H1 (cell line): Measurements from ENCODE around the gene HMGCS2. TPM values are rescaled to one million over a fixed set of nuclear protein-coding genes. Genes with fewer than 3 reads are reported as not detected.

Source experiments
- CTCF ChIA-PET: fragments of 300-600 bp; sonication (Branson Sonifier 250); formaldehyde crosslinking; loops from one replicate; lab custom pipeline; 2021; ENCODE audit not compliant: partially characterized antibody; lab: Charles Lee
- POLR2A ChIA-PET: fragments of 300-600 bp; sonication (Branson Sonifier 250); formaldehyde crosslinking; loops from one replicate; lab custom pipeline; 2021; ENCODE audit warnings: inconsistent platforms; ENCODE audit not compliant: partially characterized antibody; lab: Charles Lee
- DNase-seq, 2 experiments: peaks; one replicate each; pipeline versions ENCODE4 v3.0.0 to v3.0.0-alpha.2; 2010 to 2022; ENCODE audit warnings: low spot score in 2 of 2, low read depth in 1 of 2, mixed read lengths in 1 of 2
- FAIRE-seq: peaks from 2 replicates; lab custom pipeline; 2011; peaks lifted over from hg19 to GRCh38; lab: Jason Lieb, UNC
- H2AFZ ChIP-seq: 2 replicates; pipeline ENCODE4 v1.8.1; 2012; ENCODE audit warnings: low read length, inconsistent platforms
- H2AK5ac ChIP-seq: 2 replicates; pipeline ENCODE4 v1.6.1; 2013; ENCODE audit warnings: low read depth, low read length
- H2BK120ac ChIP-seq: replicated peaks from 2 replicates; pipeline ENCODE3; 2013; ENCODE audit warnings: low read depth, low read length, inconsistent platforms
- H2BK12ac ChIP-seq: 2 replicates; pipeline ENCODE4 v1.6.1; 2013; ENCODE audit warnings: low read depth, low read length
- H2BK15ac ChIP-seq: 2 replicates; pipeline ENCODE4 v1.6.1; 2013; ENCODE audit warnings: low read length
- H2BK20ac ChIP-seq: 2 replicates; pipeline ENCODE4 v1.6.1; 2013; ENCODE audit warnings: low read length
- H2BK5ac ChIP-seq: 2 replicates; pipeline ENCODE4 v1.6.1; 2013; ENCODE audit warnings: low read depth, low read length
- H3K14ac ChIP-seq: 2 replicates; pipeline ENCODE4 v1.6.1; 2013; ENCODE audit warnings: inconsistent platforms; ENCODE audit not compliant: insufficient read length
- H3K18ac ChIP-seq: 2 replicates; pipeline ENCODE4 v1.6.1; 2013; ENCODE audit warnings: low read length; ENCODE audit errors: extremely low read depth
- H3K23ac ChIP-seq: 2 replicates; pipeline ENCODE4 v1.6.1; 2013; ENCODE audit warnings: inconsistent platforms; ENCODE audit not compliant: insufficient read length
- H3K23me2 ChIP-seq: 2 replicates; pipeline ENCODE4 v1.6.1; 2013; ENCODE audit warnings: low read depth, low read length
- H3K27ac ChIP-seq: 2 replicates; pipeline ENCODE4 v1.6.1; 2011; ENCODE audit warnings: low read depth, low read length, inconsistent platforms
- H3K27me3 ChIP-seq, 4 experiments: replicated peaks in 1 of 4; 1 replicate in 1 of 4; 2 replicates in 3 of 4; pipeline versions ENCODE4 v1.6.1 to v1.8.1; 2011 to 2013; ENCODE audit warnings: low read length in 3 of 4, mild to moderate bottlenecking in 3 of 4, inconsistent platforms in 2 of 4, mixed read lengths in 2 of 4, moderate library complexity in 1 of 4; ENCODE audit not compliant: control insufficient read depth in 3 of 4, insufficient read depth in 3 of 4; ENCODE audit errors: extremely low read depth in 1 of 4
- H3K36me3 ChIP-seq, 4 experiments: 2 replicates each; pipeline versions ENCODE4 v1.6.1 to v1.8.1; 2011 to 2013; ENCODE audit warnings: mild to moderate bottlenecking in 4 of 4, low read length in 3 of 4, moderate library complexity in 2 of 4, control low read depth in 1 of 4, inconsistent platforms in 1 of 4; ENCODE audit not compliant: insufficient read depth in 4 of 4, control insufficient read depth in 2 of 4
- H3K4ac ChIP-seq: replicated peaks from 2 replicates; pipeline ENCODE3; 2013; ENCODE audit warnings: low read length, low read depth, mixed read lengths, inconsistent platforms; ENCODE audit not compliant: insufficient read length
- H3K4me1 ChIP-seq, 4 experiments: replicated peaks in 1 of 4; 1 replicate in 1 of 4; 2 replicates in 3 of 4; pipeline versions ENCODE4 v1.6.1 to v1.8.1; 2011 to 2013; ENCODE audit warnings: low read length in 3 of 4, inconsistent platforms in 2 of 4, mixed read lengths in 1 of 4; ENCODE audit not compliant: insufficient read depth in 4 of 4, control insufficient read depth in 3 of 4
- H3K4me2 ChIP-seq, 2 experiments: 2 replicates each; pipeline versions ENCODE4 v1.6.1 to v1.8.1; 2011 to 2013; ENCODE audit warnings: low read depth in 2 of 2, low read length in 2 of 2, control low read depth in 1 of 2, inconsistent platforms in 1 of 2, mild to moderate bottlenecking in 1 of 2; ENCODE audit not compliant: insufficient read depth in 1 of 2
- H3K4me3 ChIP-seq, 4 experiments: fragments of 200-600, 300-600 bp in 1 of 4; sonication (generic), shearing (Covaris generic), sonication (Bioruptor Twin) in 1 of 4; 2 replicates each; pipeline versions ENCODE4 v1.5.1 to v1.8.1; 2011 to 2016; ENCODE audit warnings: low read length in 4 of 4, low read depth in 3 of 4, control low read depth in 2 of 4, inconsistent platforms in 2 of 4, mild to moderate bottlenecking in 2 of 4, mixed read lengths in 1 of 4, moderate library complexity in 1 of 4; ENCODE audit not compliant: insufficient read depth in 2 of 4; ENCODE audit errors: extremely low read depth in 1 of 4
- H3K56ac ChIP-seq: replicated peaks from 2 replicates; pipeline ENCODE3; 2013; ENCODE audit warnings: low read depth, mild to moderate bottlenecking, mixed read lengths, low read length, inconsistent platforms; ENCODE audit not compliant: insufficient read length
- H3K79me1 ChIP-seq: 2 replicates; pipeline ENCODE4 v1.6.1; 2013; ENCODE audit warnings: low read depth, low read length, control low read depth
- H3K79me2 ChIP-seq, 2 experiments: 2 replicates each; pipeline versions ENCODE4 v1.6.1 to v1.8.1; 2012 to 2013; ENCODE audit warnings: low read length in 2 of 2, mild to moderate bottlenecking in 2 of 2, inconsistent platforms in 1 of 2; ENCODE audit not compliant: insufficient read depth in 2 of 2, control insufficient read depth in 1 of 2
- H3K9ac ChIP-seq, 4 experiments: replicated peaks in 1 of 4; 1 replicate in 1 of 4; 2 replicates in 3 of 4; pipeline versions ENCODE4 v1.6.1 to v1.8.1; 2011 to 2013; ENCODE audit warnings: low read depth in 3 of 4, low read length in 3 of 4, control low read depth in 2 of 4, mild to moderate bottlenecking in 2 of 4, moderate library complexity in 2 of 4, inconsistent platforms in 1 of 4; ENCODE audit errors: extremely low read depth in 1 of 4
- H3K9me3 ChIP-seq, 2 experiments: 2 replicates each; pipeline versions ENCODE4 v1.6.1 to v1.8.1; 2012 to 2013; ENCODE audit warnings: mild to moderate bottlenecking in 2 of 2, moderate library complexity in 2 of 2, control low read depth in 1 of 2, inconsistent platforms in 1 of 2, low read depth in 1 of 2, low read length in 1 of 2, mixed read lengths in 1 of 2; ENCODE audit not compliant: insufficient read depth in 2 of 2
- H4K20me1 ChIP-seq, 2 experiments: replicated peaks in 1 of 2; 2 replicates each; pipeline versions ENCODE3 to v1.8.1; 2011 to 2013; ENCODE audit warnings: inconsistent platforms in 2 of 2, low read length in 2 of 2, mild to moderate bottlenecking in 1 of 2; ENCODE audit not compliant: insufficient read depth in 2 of 2, control insufficient read depth in 1 of 2
- H4K5ac ChIP-seq: 2 replicates; pipeline ENCODE4 v1.6.1; 2013; ENCODE audit warnings: low read length, low read depth, mixed read lengths, inconsistent platforms; ENCODE audit not compliant: insufficient read length
- H4K8ac ChIP-seq: 2 replicates; pipeline ENCODE4 v1.8.0; 2013; ENCODE audit warnings: mild to moderate bottlenecking, moderate library complexity, low read length, inconsistent platforms; ENCODE audit not compliant: insufficient read depth; ENCODE audit errors: extremely low read depth
- H4K91ac ChIP-seq: replicated peaks from 2 replicates; pipeline ENCODE3; 2013; ENCODE audit warnings: low read length, mixed read lengths, inconsistent platforms; ENCODE audit not compliant: insufficient read length
- E2F6 ChIP-seq: IDR thresholded peaks from 2 replicates; pipeline ENCODE4 v1.6.1; 2012; ENCODE audit warnings: inconsistent platforms
- POLR2AphosphoS5 ChIP-seq: IDR thresholded peaks from 2 replicates; pipeline ENCODE4 v1.6.1; 2011; ENCODE audit warnings: low read depth, low read length
- SUZ12 ChIP-seq: fragments of 200-600 bp; sonication (generic); IDR thresholded peaks from 2 replicates; pipeline ENCODE4 v1.6.1; 2012; ENCODE audit warnings: mild to moderate bottlenecking, inconsistent platforms, low read length, moderate library complexity, mixed read lengths
- TAF7 ChIP-seq: optimal IDR thresholded peaks from 2 replicates; pipeline ENCODE3; 2011; ENCODE audit warnings: low read depth, mild to moderate bottlenecking, inconsistent platforms, low read length, moderate library complexity, borderline replicate concordance
- WGBS, 2 experiments: shearing (Covaris generic) in 1 of 2; methylation state at CpG; one replicate each; pipeline versions ENCODE4 v1.1.6 to v1.1.7; 2013 to 2015; ENCODE audit warnings: low lambda C conversion rate in 2 of 2, mixed read lengths in 2 of 2, inconsistent platforms in 1 of 2, low coverage in 1 of 2, missing lambda C conversion rate in 1 of 2; ENCODE audit not compliant: insufficient replicate concordance in 2 of 2, insufficient coverage in 1 of 2, insufficient read length in 1 of 2; ENCODE audit errors: extremely low coverage in 1 of 2, missing lambda C conversion rate in 1 of 2; 5-methylcytosine and 5-hydroxymethylcytosine counted together
- polyA plus RNA-seq, 7 experiments: library from polyadenylated mRNA; depleted of rRNA in 3 of 7; stranded (reverse) in 5 of 7; unstranded in 2 of 7; fragments of >200 nt in 5 of 7; fragments of 200-250 nt in 2 of 7; gene quantifications; 1 replicate in 5 of 7; 2 replicates in 1 of 7; 4 replicates in 1 of 7; pipeline versions ENCODE4 v1.2.1 to v1.2.3, GENCODE V29; 2011 to 2013; ENCODE audit warnings: missing spikeins in 2 of 7, mixed read lengths in 2 of 7
- total RNA-seq: library from RNA; stranded (reverse); fragmentation: NEBNext Ultra II Directional; extraction: Animal tissue kit (Norgen Biotek cat#: 25700); gene quantifications from 2 replicates; pipeline ENCODE4 v1.2.1, GENCODE V29; 2021

HMGCS2 gene
- total and polyA plus RNA-seq, 2 of the 8 experiments (the other 6 are each of a cell fraction or from before 2014, with no cell fraction given): not detected

DNA sequence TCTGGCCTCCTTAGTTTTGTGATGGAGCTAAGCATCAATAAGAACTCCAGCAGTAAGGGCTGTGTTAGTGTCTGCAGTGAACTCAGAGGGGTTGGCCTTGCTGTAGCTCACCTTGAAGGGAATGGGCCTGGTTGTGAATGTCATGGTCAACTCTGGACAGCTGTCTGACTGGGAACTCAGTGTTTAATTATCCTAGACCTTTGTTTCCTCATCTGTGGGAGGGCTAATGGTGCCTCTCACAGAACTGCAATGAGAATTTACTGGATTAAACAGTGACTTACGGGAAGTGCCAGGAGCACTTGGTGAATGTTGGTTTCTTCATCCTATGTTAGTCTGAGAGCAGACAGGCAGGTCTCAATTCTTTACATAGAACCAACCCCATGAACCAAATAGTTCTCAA, 23.7 kb downstream of the HMGCS2 start:
- ChIA-PET POLR2A (interaction anchor here (0.7 to 30.7 kb wide), 17 partner anchors 10 to 430 kb away, joined by 3 to 425 read pairs (median 4); partner anchors contain the start of genes HMGCS2 and PHGDH), CTCF (interaction anchor here (0.8 to 10.1 kb wide), 24 partner anchors 11 to 216 kb away, joined by 3 to 132 read pairs (median 8); partner anchors contain the start of genes HMGCS2, PHGDH and REG4)
- H3K18ac ChIP-seq: no peak overlapping the region
- no peak overlapping the region for H4K8ac ChIP-seq
- no peak overlapping the region for H2BK12ac ChIP-seq
- no peak overlapping the region for H3K4me2 ChIP-seq
- H3K36me3 ChIP-seq: peaks cover 18 to 48% (median 31%) of the 10 kb centered on the region in 4 experiments
- no peak overlapping the region for H3K23ac ChIP-seq
- no peak overlapping the region for H3K56ac ChIP-seq
- H2BK120ac ChIP-seq: no peak overlapping the region
- no peak overlapping the region for H3K27ac ChIP-seq
- H2BK15ac ChIP-seq: no peak overlapping the region
- H4K91ac ChIP-seq: no peak overlapping the region
- no peak overlapping the region for H3K4me3 ChIP-seq
- no peak overlapping the region for H3K14ac ChIP-seq
- H3K4me1 ChIP-seq: peaks cover 0 to 8% (median 5%) of the 10 kb centered on the region in 4 experiments; a peak in 2 of 7 replicates
- DNase-seq (no peak), FAIRE-seq (no peak)
- H2BK5ac ChIP-seq: no peak overlapping the region
- peaks cover 5 to 17% of the 10 kb centered on the region in 2 experiments for H4K20me1 ChIP-seq
- no peak for TF ChIP-seq E2F6
- no peak; the same call in 1 of the 2 replicates for TF ChIP-seq POLR2AphosphoS5
- TF ChIP-seq SUZ12: no peak
- no peak for TF ChIP-seq TAF7
- no peak overlapping the region for H2AFZ ChIP-seq
- H2BK20ac ChIP-seq: no peak overlapping the region
- no peaks in the 10 kb centered on the region for H3K79me1 ChIP-seq
- H4K5ac ChIP-seq: no peak overlapping the region
- H3K79me2 ChIP-seq: no peaks in the 10 kb centered on the region
- no peaks in the 10 kb centered on the region for H3K9me3 ChIP-seq
- no peaks in the 10 kb centered on the region for H3K23me2 ChIP-seq
- no peak overlapping the region for H2AK5ac ChIP-seq
- H3K4ac ChIP-seq: no peak overlapping the region
- no peaks in the 10 kb centered on the region for H3K27me3 ChIP-seq
- 93% methylated on average over 1 of the region's 1 CpG; no CpG with 5 or more reads in 1 of the 2 experiments for whole genome bisulfite sequencing, 2 experiments
- H3K9ac ChIP-seq: no peak overlapping the region
